GM18868 (cell line): ENCODE measurements around the gene ITGB3.

Source experiments
- ATAC-seq: cut with Tn5 transposase; IDR thresholded peaks from one replicate; pipeline ENCODE4 v1.9.1; 2021; ENCODE audit warnings: mild to moderate bottlenecking, moderate library complexity; ENCODE audit not compliant: unreplicated experiment

ITGB3 gene

GRCh38 chr17:47325176-47325575 lies 71.5 kb downstream of the ITGB3 start:
- no peak for ATAC-seq

- no peak for ATAC-seq
Observed at GRCh38 chr17:47330548-47330947, 76.9 kb downstream of the ITGB3 start.

DNA sequence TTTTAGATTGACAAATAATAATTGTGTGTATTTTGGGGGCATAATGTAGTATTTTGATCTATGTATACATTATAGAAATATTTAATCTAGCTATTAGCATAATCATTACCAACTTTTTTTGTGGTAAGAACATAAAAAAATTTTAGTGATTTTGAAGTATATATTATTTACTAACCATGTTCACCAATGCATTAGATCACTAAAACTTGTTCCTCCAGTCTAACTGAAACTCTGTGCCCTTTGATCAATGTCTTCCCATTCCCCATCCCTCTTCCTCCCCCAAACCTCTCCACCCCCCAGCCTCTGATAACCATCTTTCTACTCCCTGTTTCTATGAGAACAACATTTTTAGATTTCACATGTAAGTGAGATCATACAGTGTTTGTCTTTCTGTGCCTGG lies 78.7 kb downstream of the ITGB3 start:
- ATAC-seq, result no peak

DNA sequence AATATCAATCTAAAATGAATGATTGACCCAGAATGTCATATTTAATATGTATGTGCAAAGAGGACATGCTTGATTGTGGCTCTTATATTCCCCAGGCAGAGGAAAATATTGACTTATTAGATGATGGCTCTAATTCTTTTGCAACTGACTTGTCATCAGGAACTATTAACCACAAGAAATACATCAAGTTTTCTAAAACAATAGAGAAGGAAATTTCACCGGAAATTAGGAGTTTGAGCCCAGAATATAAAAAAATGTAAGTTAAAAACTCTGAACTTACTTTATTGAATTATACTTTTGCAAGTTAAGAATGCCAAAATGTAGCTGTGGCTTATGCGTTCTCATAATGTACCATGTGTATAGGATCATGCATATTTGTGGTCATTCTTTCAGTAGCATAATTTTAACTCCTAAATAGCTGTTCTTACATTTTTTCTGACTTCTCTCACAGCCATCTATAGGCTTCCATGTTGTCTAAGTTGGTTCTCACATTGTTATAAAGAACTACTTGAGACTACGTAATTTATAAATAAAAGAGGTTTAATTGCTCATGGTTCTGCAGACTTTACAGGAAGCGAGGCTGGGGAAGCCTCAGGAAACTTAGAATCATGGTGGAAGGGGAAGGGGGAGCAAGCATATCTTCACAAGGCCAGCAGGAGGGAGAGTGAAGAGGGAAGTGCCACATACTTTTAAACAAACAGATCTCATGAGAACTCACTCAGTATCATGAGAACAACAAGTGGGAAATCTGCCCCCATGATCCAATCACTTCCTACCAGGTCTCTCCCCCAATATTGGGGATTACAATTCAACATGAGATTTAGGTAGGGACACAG lies 81.7 kb downstream of the ITGB3 start:
- ATAC-seq, result no peak

DNA sequence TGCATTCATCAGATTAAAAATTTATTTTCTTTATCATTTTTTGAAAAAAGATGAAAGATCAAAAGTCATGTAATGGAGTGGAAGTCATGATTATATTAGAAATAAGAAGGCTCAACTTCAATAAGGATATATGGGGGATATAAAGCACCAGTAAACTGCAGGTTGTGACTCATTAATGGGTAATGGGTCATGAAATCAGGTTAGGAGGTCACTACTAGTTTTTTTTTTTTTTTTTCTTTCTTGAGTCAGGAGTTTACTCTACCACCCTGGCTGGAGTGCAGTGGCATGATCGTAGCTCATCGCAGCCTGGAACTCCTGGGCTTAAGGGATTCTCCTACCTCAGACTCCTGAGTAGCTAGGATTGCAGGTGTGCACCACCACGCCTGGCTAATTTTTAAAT lies 84.4 kb downstream of the ITGB3 start:
- ATAC-seq, result no peak

GRCh38 chr17:47352848-47353247 lies 99.2 kb downstream of the ITGB3 start:
- ATAC-seq, result no peak

GRCh38 chr17:47358652-47359051 lies 105.0 kb downstream of the ITGB3 start:
- no peak for ATAC-seq
